Body of pancreas (tissue), 4 donors: ENCODE measurements around the gene RRAS. TPM values are rescaled to one million over a fixed set of nuclear protein-coding genes. Genes with fewer than 3 reads are reported as not detected.

Experiments
- ATAC-seq: fragments of 150-250 bp; one replicate; pipeline ENCODE4 v1.9.1; 2016
- DNase-seq, 4 donors: peaks; one replicate each; pipeline ENCODE4 v3.0.0-alpha.2; 2019
- H3K27ac ChIP-seq, 4 donors: fragments of 200-600 bp; sonication (generic); 1 replicate in 3 of 4; 2 replicates in 1 of 4; pipeline versions ENCODE4 v1.5.1 to v1.6.1; 2016 to 2019; ENCODE audit warnings: mild to moderate bottlenecking in 1 of 4, mixed read lengths in 1 of 4, moderate library complexity in 1 of 4
- H3K27me3 ChIP-seq, 2 donors: fragments of 200-600 bp; sonication (generic); one replicate each; pipeline ENCODE4 v1.6.0; 2016; ENCODE audit warnings: mild to moderate bottlenecking in 1 of 2
- H3K36me3 ChIP-seq, 2 donors: fragments of 200-600 bp; sonication (generic); replicated peaks in 1 of 2; 2 replicates each; pipeline ENCODE4 v1.5.1; 2016; ENCODE audit warnings: low read depth in 2 of 2; ENCODE audit not compliant: insufficient read depth in 1 of 2
- H3K4me1 ChIP-seq: fragments of 200-600 bp; sonication (generic); one replicate; pipeline ENCODE4 v1.6.0; 2016
- H3K4me3 ChIP-seq, 2 donors: fragments of 200-600 bp; sonication (generic); 1 replicate in 1 of 2; 2 replicates in 1 of 2; pipeline ENCODE4 v1.5.1; 2016 to 2019
- H3K9me3 ChIP-seq, 3 donors: fragments of 200-600 bp; sonication (generic); 1 replicate in 2 of 3; 2 replicates in 1 of 3; pipeline ENCODE4 v1.5.1; 2016
- POLR2A ChIP-seq, 3 donors: fragments of 450-650 bp; IDR thresholded peaks; one replicate each; pipeline ENCODE4 v1.6.1; 2016; ENCODE audit warnings: antibody characterized with exemption in 3 of 3, mild to moderate bottlenecking in 2 of 3
- WGBS, 2 donors: methylation state at CpG; one replicate each; pipeline ENCODE4 v1.1.5; 2017; 5-methylcytosine and 5-hydroxymethylcytosine counted together
- intact Hi-C: fragments of 100-400 bp; cut with DNase I; formaldehyde crosslinking; loops from one replicate; pipeline ENCODE4 v1.15.1; 2023
- total RNA-seq, 2 donors: library from RNA; depleted of rRNA; stranded (reverse); fragments of >200 nt; gene quantifications; one replicate each; pipeline ENCODE4 v1.1.0, GENCODE V29; 2016
- TF ChIP-seq, protein P1 (sequence below), 7 experiments: fragments of 450-650 bp in 4 of 7; fragments of 200-600 bp in 3 of 7; sonication (generic) in 3 of 7; IDR thresholded peaks; one replicate each; pipeline ENCODE4 v1.5.1; 2016 to 2019; ENCODE audit warnings: antibody characterized with exemption in 7 of 7

The RRAS gene
- total RNA-seq, 2 donors from 2014 or later = 10.9 to 17.9 TPM

GRCh38 chr19:49655570-49656455, 15.9 kb upstream of the RRAS start:
- no peaks in the 10 kb centered on the region for H3K27me3 ChIP-seq
- no peak overlapping the region for H3K27ac ChIP-seq
- 86 to 91% methylated on average over 12 to 23 of the region's 23 CpGs for WGBS, 2 donors
- DNase-seq (no peak), ATAC-seq (no peak)
- H3K4me1 ChIP-seq = no peaks in the 10 kb centered on the region
- TF ChIP-seq, protein P1, sequence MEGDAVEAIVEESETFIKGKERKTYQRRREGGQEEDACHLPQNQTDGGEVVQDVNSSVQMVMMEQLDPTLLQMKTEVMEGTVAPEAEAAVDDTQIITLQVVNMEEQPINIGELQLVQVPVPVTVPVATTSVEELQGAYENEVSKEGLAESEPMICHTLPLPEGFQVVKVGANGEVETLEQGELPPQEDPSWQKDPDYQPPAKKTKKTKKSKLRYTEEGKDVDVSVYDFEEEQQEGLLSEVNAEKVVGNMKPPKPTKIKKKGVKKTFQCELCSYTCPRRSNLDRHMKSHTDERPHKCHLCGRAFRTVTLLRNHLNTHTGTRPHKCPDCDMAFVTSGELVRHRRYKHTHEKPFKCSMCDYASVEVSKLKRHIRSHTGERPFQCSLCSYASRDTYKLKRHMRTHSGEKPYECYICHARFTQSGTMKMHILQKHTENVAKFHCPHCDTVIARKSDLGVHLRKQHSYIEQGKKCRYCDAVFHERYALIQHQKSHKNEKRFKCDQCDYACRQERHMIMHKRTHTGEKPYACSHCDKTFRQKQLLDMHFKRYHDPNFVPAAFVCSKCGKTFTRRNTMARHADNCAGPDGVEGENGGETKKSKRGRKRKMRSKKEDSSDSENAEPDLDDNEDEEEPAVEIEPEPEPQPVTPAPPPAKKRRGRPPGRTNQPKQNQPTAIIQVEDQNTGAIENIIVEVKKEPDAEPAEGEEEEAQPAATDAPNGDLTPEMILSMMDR (IDR thresholded peaks at IDR 0.05) = no peak
- TF ChIP-seq POLR2A (IDR thresholded peaks at IDR 0.05) = no peak
- H3K36me3 ChIP-seq = peaks cover 3 to 38% of the 10 kb centered on the region in 2 donors
- intact Hi-C loops = no loop called here
- no peak overlapping the region for H3K4me3 ChIP-seq
- no peaks in the 10 kb centered on the region for H3K9me3 ChIP-seq

DNA sequence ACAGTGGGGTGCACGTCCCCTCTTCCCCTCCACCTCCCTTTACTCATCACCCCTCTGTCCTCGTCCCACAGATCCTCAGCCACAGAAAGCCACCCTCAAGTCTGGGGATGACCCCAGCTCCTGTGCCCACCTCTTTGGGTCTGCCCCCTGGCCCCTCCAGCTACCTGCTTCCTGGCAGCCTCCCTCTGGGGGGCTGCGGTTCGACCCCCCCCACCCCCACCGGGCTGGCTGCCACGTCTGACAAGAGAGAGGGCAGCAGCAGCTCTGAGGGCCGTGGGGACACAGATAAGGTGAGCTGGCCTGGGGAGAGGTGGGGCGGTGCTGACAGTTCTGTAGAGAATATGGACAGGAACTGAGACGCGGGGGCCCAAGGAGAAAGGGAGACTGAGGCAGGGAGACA, 14.6 kb upstream of the RRAS start:
- no peaks in the 10 kb centered on the region for H3K4me1 ChIP-seq
- H3K4me3 ChIP-seq = no peak overlapping the region
- no peak for ATAC-seq
- TF ChIP-seq, protein P1 (IDR thresholded peaks at IDR 0.05) = no peak
- no peak for TF ChIP-seq POLR2A (IDR thresholded peaks at IDR 0.05)
- H3K9me3 ChIP-seq = no peaks in the 10 kb centered on the region
- intact Hi-C loops = no loop called here
- no peak for DNase-seq
- H3K36me3 ChIP-seq = peaks cover 3 to 41% of the 10 kb centered on the region in 2 donors
- H3K27me3 ChIP-seq = no peaks in the 10 kb centered on the region
- WGBS, 2 donors = 83 to 85% methylated on average over 7 to 10 of the region's 10 CpGs
- H3K27ac ChIP-seq = no peak overlapping the region

DNA sequence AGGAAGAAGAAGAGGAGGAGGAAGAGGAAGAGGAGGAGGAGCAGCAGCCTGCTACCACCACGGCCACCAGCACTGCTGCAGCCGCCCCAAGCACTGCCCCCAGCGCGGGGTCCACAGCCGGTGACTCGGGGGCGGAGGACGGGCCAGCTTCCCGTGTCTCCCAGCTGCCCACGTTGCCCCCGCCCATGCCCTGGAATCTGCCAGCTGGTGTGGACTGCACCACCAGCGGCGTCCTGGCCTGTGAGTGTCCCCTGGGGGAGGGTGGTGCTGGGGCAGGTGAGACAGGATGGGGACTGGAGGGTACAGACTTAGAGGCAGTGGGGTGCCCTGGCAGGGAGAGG, 13.5 kb upstream of the RRAS start:
- Histone ChIP-seq H3K9me3 (no peaks in the 10 kb centered on the region), H3K27ac (no peak overlapping the region), H3K36me3 (peaks cover 3 to 34% of the 10 kb centered on the region in 2 donors), H3K4me1 (no peaks in the 10 kb centered on the region), H3K4me3 (no peak overlapping the region), H3K27me3 (no peaks in the 10 kb centered on the region)
- intact Hi-C loops = no loop called here
- 84 to 85% methylated on average over 10 to 13 of the region's 13 CpGs for WGBS, 2 donors
- ATAC-seq = no peak
- DNase-seq = no peak
- no peak for TF ChIP-seq POLR2A (IDR thresholded peaks at IDR 0.05)
- TF ChIP-seq, protein P1 (IDR thresholded peaks at IDR 0.05) = no peak

DNA sequence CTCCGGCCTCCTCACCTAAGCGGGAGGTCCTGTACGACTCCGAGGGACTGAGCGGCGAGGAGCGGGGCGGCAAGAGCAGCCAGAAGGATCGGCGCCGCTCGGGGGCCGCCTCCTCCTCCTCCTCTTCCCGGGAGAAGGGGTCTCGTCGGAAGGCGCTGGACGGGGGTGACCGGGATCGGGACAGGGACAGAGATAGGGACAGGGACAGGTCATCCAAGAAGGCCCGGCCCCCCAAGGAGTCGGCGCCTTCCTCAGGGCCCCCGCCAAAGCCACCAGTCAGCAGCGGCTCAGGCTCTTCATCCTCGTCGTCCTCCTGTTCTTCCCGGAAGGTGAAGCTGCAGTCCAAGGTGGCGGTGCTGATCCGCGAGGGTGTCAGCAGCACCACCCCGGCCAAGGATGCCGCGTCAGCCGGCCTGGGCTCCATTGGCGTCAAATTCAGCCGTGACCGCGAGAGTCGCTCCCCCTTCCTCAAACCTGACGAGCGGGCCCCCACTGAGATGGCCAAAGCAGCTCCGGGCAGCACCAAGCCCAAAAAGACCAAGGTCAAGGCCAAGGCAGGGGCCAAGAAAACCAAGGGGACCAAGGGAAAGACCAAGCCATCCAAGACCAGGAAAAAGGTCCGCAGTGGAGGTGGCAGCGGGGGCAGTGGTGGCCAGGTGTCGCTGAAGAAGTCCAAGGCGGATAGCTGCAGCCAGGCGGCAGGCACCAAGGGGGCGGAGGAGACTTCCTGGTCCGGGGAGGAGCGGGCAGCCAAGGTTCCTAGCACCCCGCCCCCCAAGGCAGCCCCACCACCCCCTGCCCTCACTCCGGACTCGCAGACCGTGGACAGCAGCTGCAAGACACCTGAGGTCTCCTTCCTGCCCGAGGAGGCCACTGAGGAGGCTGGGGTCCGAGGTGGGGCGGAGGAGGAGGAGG, 12.9 kb upstream of the RRAS start:
- Histone ChIP-seq H3K27ac (no peak overlapping the region), H3K4me1 (no peaks in the 10 kb centered on the region), H3K27me3 (no peaks in the 10 kb centered on the region), H3K9me3 (no peaks in the 10 kb centered on the region), H3K4me3 (no peak overlapping the region), H3K36me3 (peaks cover 3 to 34% of the 10 kb centered on the region in 2 donors)
- 93% methylated on average over 39 to 57 of the region's 58 CpGs for WGBS, 2 donors
- ATAC-seq (no peak), DNase-seq (no peak)
- intact Hi-C loops = no loop called here
- TF ChIP-seq POLR2A (IDR thresholded peaks at IDR 0.05) = no peak
- TF ChIP-seq, protein P1 (IDR thresholded peaks at IDR 0.05) = no peak
